Mesothelial cell of epicardium (in vitro differentiated cells): ENCODE data around the gene SALL4. TPM values are rescaled to one million over a fixed set of nuclear protein-coding genes. Genes with fewer than 3 reads are reported as not detected.
A peak's percentile ranks its signal among the peaks of the same experiment; 100 is the strongest.
"Not testable (repeated sequence)": the region's sequence is repeated elsewhere in the genome, so short reads cannot be mapped to it uniquely, and the experiment has no call there.

ENCODE experiments used
- DNase-seq, 2 experiments: peaks; one replicate each; pipeline ENCODE4 v3.0.0; 2021; ENCODE audit warnings: low spot score in 2 of 2; ENCODE audit not compliant: unreplicated experiment in 2 of 2
- H3K27ac Mint-ChIP-seq: 2 replicates; pipeline ENCODE4 v1.8.0; 2021; ENCODE audit warnings: mixed read lengths
- H3K27me3 Mint-ChIP-seq: 2 replicates; pipeline ENCODE4 v1.8.0; 2021; ENCODE audit warnings: low read depth, mixed read lengths
- H3K36me3 Mint-ChIP-seq: 2 replicates; pipeline ENCODE4 v1.8.0; 2021; ENCODE audit warnings: mixed read lengths
- H3K4me1 Mint-ChIP-seq: 2 replicates; pipeline ENCODE4 v1.8.0; 2021; ENCODE audit warnings: mixed read lengths
- H3K4me3 Mint-ChIP-seq: 2 replicates; pipeline ENCODE4 v1.8.0; 2021; ENCODE audit warnings: mild to moderate bottlenecking, moderate library complexity, mixed read lengths
- H3K9me3 Mint-ChIP-seq: 2 replicates; pipeline ENCODE4 v1.8.0; 2021; ENCODE audit warnings: mixed read lengths
- CTCF ChIP-seq: fragments of 200-600 bp; sonication (generic); IDR thresholded peaks from one replicate; pipeline ENCODE4 v1.5.0; 2021; ENCODE audit warnings: antibody characterized with exemption; ENCODE audit not compliant: unreplicated experiment
- total RNA-seq: library from RNA; stranded (reverse); gene quantifications from 3 replicates; pipeline ENCODE4 v1.2.1, GENCODE V29; 2021

SALL4 gene
- total RNA-seq, 1 donor from 2014 or later, result 20.5 TPM

GRCh38 chr20:51740838-51741237, 61.5 kb downstream of the SALL4 start:
- no peak overlapping the region for H3K27ac Mint-ChIP-seq
- peaks cover 4% of the 10 kb centered on the region for H3K9me3 Mint-ChIP-seq
- peaks cover 9% of the 10 kb centered on the region for H3K4me1 Mint-ChIP-seq
- H3K27me3 Mint-ChIP-seq, result no peaks in the 10 kb centered on the region
- peaks cover 9% of the 10 kb centered on the region for H3K36me3 Mint-ChIP-seq
- DNase-seq, result no peak
- no peak for TF ChIP-seq CTCF
- H3K4me3 Mint-ChIP-seq, result no peak overlapping the region

- H3K4me1 Mint-ChIP-seq, H3K27me3 Mint-ChIP-seq, H3K36me3 Mint-ChIP-seq, H3K4me3 Mint-ChIP-seq, H3K9me3 Mint-ChIP-seq, H3K27ac Mint-ChIP-seq, DNase-seq: not testable (repeated sequence)
These were observed 62.0 kb downstream of the SALL4 start for GRCh38 chr20:51740308-51740707.

GRCh38 chr20:51739722-51740249, 62.5 kb downstream of the SALL4 start:
- Mint-ChIP-seq H3K27ac (no peak overlapping the region), H3K4me3 (no peak overlapping the region), H3K36me3 (peaks cover 5% of the 10 kb centered on the region), H3K4me1 (peaks cover 9% of the 10 kb centered on the region), H3K27me3 (no peaks in the 10 kb centered on the region), H3K9me3 (no peaks in the 10 kb centered on the region)
- TF ChIP-seq CTCF, result no peak
- DNase-seq, result no peak

GRCh38 chr20:51738877-51739447, 63.4 kb downstream of the SALL4 start:
- no peaks in the 10 kb centered on the region for H3K9me3 Mint-ChIP-seq
- H3K4me3 Mint-ChIP-seq, result no peak overlapping the region
- no peak for DNase-seq
- H3K27ac Mint-ChIP-seq, result no peak overlapping the region
- no peaks in the 10 kb centered on the region for H3K27me3 Mint-ChIP-seq
- peaks cover 3% of the 10 kb centered on the region for H3K36me3 Mint-ChIP-seq
- H3K4me1 Mint-ChIP-seq, result peaks cover 6% of the 10 kb centered on the region
- no peak for TF ChIP-seq CTCF

- H3K27ac Mint-ChIP-seq, H3K4me3 Mint-ChIP-seq, H3K36me3 Mint-ChIP-seq, H3K27me3 Mint-ChIP-seq, H3K9me3 Mint-ChIP-seq, H3K4me1 Mint-ChIP-seq, DNase-seq: not testable (repeated sequence)
These were observed 64.1 kb downstream of the SALL4 start for GRCh38 chr20:51738261-51738660.

- H3K4me3 Mint-ChIP-seq, result no peak overlapping the region
- peak overlapping the region; percentile 33 for H3K27ac Mint-ChIP-seq
- H3K36me3 Mint-ChIP-seq, result peaks cover 3% of the 10 kb centered on the region
- H3K9me3 Mint-ChIP-seq, result no peaks in the 10 kb centered on the region
- TF ChIP-seq CTCF, result no peak
- DNase-seq, result no peak
- peaks cover 6% of the 10 kb centered on the region for H3K4me1 Mint-ChIP-seq
- H3K27me3 Mint-ChIP-seq, result no peaks in the 10 kb centered on the region
These were observed 65.4 kb downstream of the SALL4 start for GRCh38 chr20:51736947-51737346.
